A549 (cell line): Measurements from ENCODE around the gene CALN1.

Experiments used
- CHD2 ChIP-seq: fragments of 150-350 bp; IDR thresholded peaks from 2 replicates; pipeline ENCODE4 v1.6.1; 2014; ENCODE audit warnings: low read length; ENCODE audit not compliant: partially characterized antibody
- CTCF ChIP-seq: fragments of >200 bp; sonication (Bioruptor Twin); formaldehyde crosslinking; IDR thresholded peaks from 3 replicates; pipeline ENCODE4 v1.5.1; 2016
- EP300 ChIP-seq, 2 experiments: fragments of >200 bp; sonication (Bioruptor Twin); formaldehyde crosslinking; IDR thresholded peaks; 2 replicates in 1 of 2; 3 replicates in 1 of 2; pipeline ENCODE4 v1.6.1; 2016 to 2017
- HMGXB4 ChIP-seq: fragments of 250-450 bp; sonication (Bioruptor Pico); IDR thresholded peaks from 2 replicates; pipeline ENCODE4 v1.5.0; 2021; ENCODE audit warnings: mild to moderate bottlenecking, moderate library complexity, borderline replicate concordance
- MAFK ChIP-seq: fragments of 450-650 bp; IDR thresholded peaks from 2 replicates; pipeline ENCODE4 v1.6.1; 2014; ENCODE audit not compliant: partially characterized antibody
- MYC ChIP-seq: IDR thresholded peaks from 2 replicates; pipeline ENCODE4 v1.6.1; 2012; ENCODE audit warnings: mild to moderate bottlenecking, inconsistent platforms, low read length, improper control_type of control experiment, borderline replicate concordance
- RAD21 ChIP-seq, 2 experiments: fragments of >200 bp in 1 of 2; sonication (Bioruptor Twin) in 1 of 2; formaldehyde crosslinking in 1 of 2; IDR thresholded peaks in 1 of 2; conservative IDR thresholded peaks in 1 of 2; 2 replicates in 1 of 2; 3 replicates in 1 of 2; pipeline ENCODE4 v1.6.1; 2012 to 2018; ENCODE audit warnings: inconsistent platforms in 1 of 2
- RFX5 ChIP-seq: fragments of 450-650 bp; IDR thresholded peaks from 2 replicates; pipeline ENCODE4 v1.7.1; 2014; ENCODE audit warnings: antibody characterized with exemption, mild to moderate bottlenecking, moderate library complexity

- no peak for TF ChIP-seq EP300 (IDR thresholded peaks at IDR 0.05)
- no peak for TF ChIP-seq HMGXB4
- TF ChIP-seq CTCF: no peak
- no peak for TF ChIP-seq MYC
- no peak for TF ChIP-seq CHD2
- TF ChIP-seq RAD21 (conservative IDR thresholded peaks at IDR 0.05 in 1 of 2, IDR thresholded peaks at IDR 0.05 in 1 of 2): no peak
- TF ChIP-seq MAFK: no peak
- TF ChIP-seq RFX5: no peak
Observed at GRCh38 chr7:72438491-72438890, 26.4 kb upstream of the CALN1 start.
